HG03342 (cell line): Measurements from ENCODE around the gene RBL1.

ENCODE experiments used
- ATAC-seq: cut with Tn5 transposase; IDR thresholded peaks from one replicate; pipeline ENCODE4 v1.9.1; 2021; ENCODE audit warnings: mild to moderate bottlenecking, moderate library complexity; ENCODE audit not compliant: unreplicated experiment

RBL1 gene

GRCh38 chr20:36951979-36952738, 143.6 kb downstream of the RBL1 start:
- no peak for ATAC-seq

DNA sequence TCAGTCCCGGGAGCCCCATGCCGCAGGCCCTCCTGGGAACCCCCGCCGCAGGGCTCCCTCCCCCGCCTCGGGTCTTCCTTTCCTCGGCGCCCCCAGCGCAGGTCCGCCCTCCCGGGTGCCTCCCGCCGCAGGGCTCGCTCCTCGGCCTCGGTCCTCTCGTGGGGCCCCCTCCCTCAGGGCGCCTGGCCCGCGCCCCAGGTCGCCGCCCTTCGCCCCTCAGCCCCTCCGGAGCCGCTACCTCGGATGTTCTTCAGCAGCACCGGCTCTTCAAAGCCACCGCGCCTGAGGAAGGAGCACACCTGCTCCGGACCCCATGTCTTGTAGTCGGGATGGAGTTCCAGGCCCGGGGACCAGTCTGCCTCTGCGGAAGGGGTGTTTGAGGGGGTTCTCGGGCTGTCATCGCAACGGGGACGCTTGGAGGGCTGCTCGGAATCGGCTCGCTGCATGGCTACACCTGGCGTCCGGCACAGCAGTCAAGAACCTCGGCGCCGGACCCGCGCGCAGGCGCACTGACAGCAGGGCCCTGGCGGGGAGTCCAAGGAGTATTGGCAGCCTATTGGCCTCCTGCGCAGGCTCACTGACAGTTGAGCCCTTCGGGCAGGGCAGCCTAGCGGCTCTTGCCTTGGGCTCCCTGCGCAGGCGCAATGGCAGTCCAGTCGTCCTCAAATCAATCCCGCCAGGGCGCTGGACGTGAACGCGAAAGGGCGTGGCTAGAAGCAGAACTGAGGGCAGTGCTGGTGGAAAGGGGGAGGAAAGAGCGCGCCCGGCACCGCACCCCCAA, 144.4 kb downstream of the RBL1 start, which contains the start of gene SAMHD1:
TSS of gene SAMHD1 (minus strand) at position 511 of the 781 bp plus-strand sequence. CDS start at position 446, 65 bp downstream.
- ATAC-seq, result peak; percentile 86

- no peak for ATAC-seq
These were observed 145.2 kb downstream of the RBL1 start for GRCh38 chr20:36950414-36951197.
